Smooth muscle cell (in vitro differentiated cells): ENCODE results near the gene TAF1. TPM values are rescaled to one million over a fixed set of nuclear protein-coding genes. Genes with fewer than 3 reads are reported as not detected.
"Not testable (repeated sequence)": the region's sequence is repeated elsewhere in the genome, so short reads cannot be mapped to it uniquely, and the experiment has no call there.

ENCODE experiments used
- DNase-seq: peaks from one replicate; lab custom pipeline; 2025; ENCODE audit not compliant: unreplicated experiment; lab: John Stamatoyannopoulos, UW
- H2AFZ ChIP-seq: fragments of 200-600 bp; sonication (generic); 2 replicates; pipeline ENCODE4 v1.6.0; 2016; ENCODE audit warnings: antibody characterized with exemption, low read depth, mild to moderate bottlenecking
- H3F3A ChIP-seq: fragments of 200-600 bp; sonication (generic); 2 replicates; pipeline ENCODE4 v1.6.0; 2017; ENCODE audit warnings: antibody characterized with exemption, low read depth
- H3K27ac ChIP-seq: fragments of 200-600 bp; sonication (generic); 2 replicates; pipeline ENCODE4 v1.5.1; 2016; ENCODE audit warnings: low read depth, mild to moderate bottlenecking
- H3K27me3 ChIP-seq: fragments of 200-600 bp; sonication (generic); 2 replicates; pipeline ENCODE4 v1.6.1; 2016; ENCODE audit warnings: low read depth, mild to moderate bottlenecking
- H3K36me3 ChIP-seq: fragments of 200-600 bp; sonication (generic); 2 replicates; pipeline ENCODE4 v1.5.1; 2016; ENCODE audit warnings: low read depth
- H3K4me1 ChIP-seq: fragments of 200-600 bp; sonication (generic); 2 replicates; pipeline ENCODE4 v1.5.1; 2016; ENCODE audit warnings: low read depth
- H3K4me2 ChIP-seq: fragments of 200-600 bp; sonication (generic); 2 replicates; pipeline ENCODE4 v1.6.0; 2016; ENCODE audit warnings: mild to moderate bottlenecking
- H3K4me3 ChIP-seq: fragments of 200-600 bp; sonication (generic); 2 replicates; pipeline ENCODE4 v1.5.1; 2016; ENCODE audit warnings: mild to moderate bottlenecking
- H3K79me2 ChIP-seq: fragments of 200-600 bp; sonication (generic); 2 replicates; pipeline ENCODE4 v1.6.0; 2016; ENCODE audit warnings: low read depth, mild to moderate bottlenecking
- H3K9ac ChIP-seq: fragments of 200-600 bp; sonication (generic); 2 replicates; pipeline ENCODE4 v1.6.0; 2016; ENCODE audit warnings: low read depth
- H3K9me3 ChIP-seq: fragments of 200-600 bp; sonication (generic); replicated peaks from 2 replicates; pipeline ENCODE4 v1.5.1; 2016; ENCODE audit warnings: low read depth
- H4K20me1 ChIP-seq: fragments of 200-600 bp; sonication (generic); 2 replicates; pipeline ENCODE4 v1.6.0; 2016; ENCODE audit warnings: low read depth
- CTCF ChIP-seq: fragments of 200-600 bp; sonication (generic); IDR thresholded peaks from 2 replicates; pipeline ENCODE4 v1.5.1; 2017; ENCODE audit warnings: borderline replicate concordance, mild to moderate bottlenecking, antibody characterized with exemption; ENCODE audit not compliant: insufficient read depth, poor library complexity, severe bottlenecking
- WGBS: methylation state at CpG from one replicate; pipeline ENCODE4 v1.1.7; 2016; ENCODE audit warnings: low lambda C conversion rate; 5-methylcytosine and 5-hydroxymethylcytosine counted together
- polyA plus RNA-seq: library from polyadenylated mRNA; unstranded; fragments of >200 nt; fragmentation: Nextera tagmentation; extraction: Ambion mirVana; gene quantifications from 2 replicates; pipeline ENCODE4 v1.2.1, GENCODE V29; 2016
- total RNA-seq: library from RNA; depleted of rRNA; stranded (reverse); fragments of >200 nt; gene quantifications from 2 replicates; pipeline ENCODE4 v1.2.3, GENCODE V29; 2014

The TAF1 gene
- total RNA-seq: 14.0 and 20.3 TPM in 2 replicates
- 2.7 and 3.2 TPM in 2 replicates for polyA plus RNA-seq

- no peaks in the 10 kb centered on the region for H3K9me3 ChIP-seq
- H3K36me3 ChIP-seq: no peaks in the 10 kb centered on the region
- peak within 1 kb of the TSS; percentile 88 for H3K4me2 ChIP-seq
- no peak for TF ChIP-seq CTCF
- H2AFZ ChIP-seq: no peak within 1 kb of the TSS
- H3K79me2 ChIP-seq: peaks cover 28% of the 10 kb centered on the region
- no peaks in the 10 kb centered on the region for H3F3A ChIP-seq
- peak within 1 kb of the TSS; percentile 91 for H3K27ac ChIP-seq
- H3K9ac ChIP-seq: peak within 1 kb of the TSS; percentile 83
- H3K4me3 ChIP-seq: peak within 1 kb of the TSS; percentile 72
- H4K20me1 ChIP-seq: peaks cover 16% of the 10 kb centered on the region
- DNase-seq: peak; percentile 33
- no peaks in the 10 kb centered on the region for H3K4me1 ChIP-seq
- no peaks in the 10 kb centered on the region for H3K27me3 ChIP-seq
- WGBS: 47% methylated on average over 41 of the region's 51 CpGs
Measured at GRCh38 chrX:71365875-71366673, at the start of gene TAF1. Gene TAF1 (plus strand): TSS chrX:71366357. CDS start chrX:71366375, 18 bp downstream.

- not testable (repeated sequence) for DNase-seq, H3K9ac ChIP-seq
Measured at GRCh38 chrX:71316959-71317358, 49.2 kb upstream of the TAF1 start.

GRCh38 chrX:71320126-71320525, 46.0 kb upstream of the TAF1 start:
- no peak overlapping the region for H3K27ac ChIP-seq
- no peak overlapping the region for H3K4me3 ChIP-seq
- H3K27me3 ChIP-seq: no peaks in the 10 kb centered on the region
- H4K20me1 ChIP-seq: no peaks in the 10 kb centered on the region
- no peaks in the 10 kb centered on the region for H3K79me2 ChIP-seq
- H3K4me1 ChIP-seq: no peaks in the 10 kb centered on the region
- TF ChIP-seq CTCF: no peak
- no peaks in the 10 kb centered on the region for H3K9me3 ChIP-seq
- H3K4me2 ChIP-seq: no peak overlapping the region
- 79% methylated on average over 1 of the region's 1 CpG for WGBS
- DNase-seq: no peak
- H3K9ac ChIP-seq: no peak overlapping the region
- H2AFZ ChIP-seq: no peak overlapping the region
- H3F3A ChIP-seq: no peaks in the 10 kb centered on the region
- H3K36me3 ChIP-seq: no peaks in the 10 kb centered on the region

More at GRCh38 chrX:71316959-71317358, 49.2 kb upstream of the TAF1 start:
- H3K36me3 ChIP-seq, H3K4me2 ChIP-seq, H3F3A ChIP-seq, H3K27ac ChIP-seq, H3K79me2 ChIP-seq, H2AFZ ChIP-seq, H3K27me3 ChIP-seq, H3K4me1 ChIP-seq, H3K4me3 ChIP-seq, H4K20me1 ChIP-seq, H3K9me3 ChIP-seq: not testable (repeated sequence)
- WGBS: no CpG with 5 or more reads among the region's 1 CpG

- H3K4me3 ChIP-seq: no peak overlapping the region
- no peak for DNase-seq
- no peak overlapping the region for H3K27ac ChIP-seq
- no peaks in the 10 kb centered on the region for H3F3A ChIP-seq
- H3K36me3 ChIP-seq: no peaks in the 10 kb centered on the region
- H3K27me3 ChIP-seq: no peaks in the 10 kb centered on the region
- no peak overlapping the region for H2AFZ ChIP-seq
- no peak overlapping the region for H3K4me2 ChIP-seq
- no peaks in the 10 kb centered on the region for H3K4me1 ChIP-seq
- H3K9ac ChIP-seq: no peak overlapping the region
- TF ChIP-seq CTCF: no peak
- H4K20me1 ChIP-seq: no peaks in the 10 kb centered on the region
- no peaks in the 10 kb centered on the region for H3K79me2 ChIP-seq
- 85% methylated on average over 1 of the region's 1 CpG for WGBS
- H3K9me3 ChIP-seq: no peaks in the 10 kb centered on the region
Measured at GRCh38 chrX:71321731-71322130, 44.4 kb upstream of the TAF1 start.

- not testable (repeated sequence) for H4K20me1 ChIP-seq, H3F3A ChIP-seq, H3K9me3 ChIP-seq, H2AFZ ChIP-seq, H3K4me3 ChIP-seq, H3K36me3 ChIP-seq, H3K4me2 ChIP-seq, H3K4me1 ChIP-seq, H3K9ac ChIP-seq, H3K27ac ChIP-seq, H3K27me3 ChIP-seq, DNase-seq, H3K79me2 ChIP-seq
- 88% methylated on average over 11 of the region's 11 CpGs for WGBS
Measured at GRCh38 chrX:71324452-71324851, 41.7 kb upstream of the TAF1 start.
